NK-92 (cell line): ENCODE data around the gene C20orf204.

ENCODE experiments used
- DNase-seq: peaks from one replicate; lab custom pipeline; 2025; ENCODE audit not compliant: unreplicated experiment; lab: John Stamatoyannopoulos, UW

The C20orf204 gene

GRCh38 chr20:64041040-64041780 lies 5.2 kb downstream of the C20orf204 start:
- no peak for DNase-seq

DNA sequence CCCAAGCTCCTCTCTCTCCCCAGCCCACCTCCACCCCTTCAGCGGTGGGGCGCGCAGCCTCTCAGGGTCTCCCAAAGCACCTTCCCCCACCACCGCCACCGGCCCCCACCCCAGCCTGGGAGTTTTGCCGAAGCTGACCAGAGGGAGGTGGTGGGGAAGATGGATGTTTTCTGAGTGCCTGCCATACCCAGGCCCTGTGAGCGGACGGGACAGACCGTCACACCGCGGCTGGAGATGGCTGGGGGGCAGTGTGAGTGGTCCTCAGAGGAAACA lies 5.7 kb downstream of the C20orf204 start:
- no peak for DNase-seq

GRCh38 chr20:64042054-64042781 lies 6.2 kb downstream of the C20orf204 start:
- no peak for DNase-seq

DNA sequence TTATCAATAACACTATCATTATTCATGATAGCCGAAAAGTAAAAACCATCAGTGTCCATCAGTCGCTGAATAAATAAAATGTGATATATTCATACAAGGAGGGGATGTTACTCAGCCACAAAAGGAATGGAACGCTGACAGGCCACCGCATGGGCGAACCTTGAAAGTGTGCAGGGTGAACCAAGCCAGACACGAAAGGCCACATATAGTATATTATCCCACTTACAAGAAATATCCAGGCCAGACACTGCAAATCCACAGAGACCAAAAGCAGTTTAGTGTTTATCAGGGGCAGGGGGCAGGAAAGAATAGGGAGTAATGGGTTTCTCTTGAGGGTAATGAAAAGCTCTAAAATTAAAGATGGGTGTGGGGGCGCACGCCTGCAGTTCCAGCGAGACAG lies 7.8 kb downstream of the C20orf204 start:
- DNase-seq = no peak

DNA sequence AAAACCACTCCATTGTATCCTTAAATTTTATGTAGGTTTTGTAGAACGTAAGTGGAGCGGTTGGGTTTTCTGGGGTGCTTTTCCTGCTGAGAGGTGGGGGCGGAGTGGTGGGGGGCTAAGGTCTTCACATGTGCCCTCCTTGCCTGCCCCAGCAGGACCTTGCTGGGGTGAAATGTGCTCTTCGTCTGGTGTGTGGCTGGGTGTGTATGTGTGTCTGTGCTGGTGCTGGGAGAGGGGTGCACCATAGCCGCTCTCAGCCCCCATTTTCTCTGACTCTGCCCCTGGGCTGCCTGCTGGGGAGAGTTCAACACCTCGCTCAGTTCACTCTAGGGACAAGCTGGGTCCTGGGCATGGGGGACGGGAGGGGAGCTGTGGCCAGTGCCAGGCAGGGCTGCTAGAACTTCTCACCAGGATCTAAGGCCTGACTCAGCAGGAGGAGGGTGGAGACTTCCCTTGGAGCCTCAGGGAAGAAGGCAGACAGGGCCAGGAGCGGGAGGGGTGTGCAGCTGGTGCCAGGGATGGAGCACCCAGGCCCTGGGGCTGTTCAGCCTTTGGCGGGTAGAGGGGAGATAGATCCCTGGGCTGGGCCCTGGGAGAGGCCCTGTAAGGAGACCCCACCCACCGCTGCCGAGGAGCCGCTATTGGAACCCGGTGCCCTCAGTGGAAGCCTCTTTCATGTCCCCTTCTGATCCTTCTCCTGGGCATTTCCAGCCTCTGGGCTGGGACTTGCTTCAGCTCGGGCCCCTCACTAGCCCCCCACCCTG lies 8.7 kb downstream of the C20orf204 start:
- no peak for DNase-seq

- DNase-seq = no peak
Observed at GRCh38 chr20:64045346-64046011, 9.5 kb downstream of the C20orf204 start.

DNA sequence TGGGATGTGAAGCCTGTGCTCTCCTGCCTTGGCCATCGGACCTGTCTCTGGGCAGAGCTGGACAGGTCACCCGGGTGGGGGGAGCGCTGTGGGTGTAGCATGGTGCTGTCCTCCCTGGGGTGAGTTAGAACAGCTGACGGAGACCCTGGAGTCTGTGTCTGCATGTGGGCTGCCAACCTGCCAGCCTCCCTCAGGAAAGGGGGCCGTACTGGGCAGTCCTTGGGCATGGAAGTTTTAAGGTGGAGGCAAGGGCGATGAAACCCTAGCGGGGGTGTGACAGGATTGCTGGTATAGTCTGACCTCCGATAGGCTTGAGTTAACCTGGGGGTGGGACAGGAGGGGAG lies 11.0 kb downstream of the C20orf204 start:
- no peak for DNase-seq

DNA sequence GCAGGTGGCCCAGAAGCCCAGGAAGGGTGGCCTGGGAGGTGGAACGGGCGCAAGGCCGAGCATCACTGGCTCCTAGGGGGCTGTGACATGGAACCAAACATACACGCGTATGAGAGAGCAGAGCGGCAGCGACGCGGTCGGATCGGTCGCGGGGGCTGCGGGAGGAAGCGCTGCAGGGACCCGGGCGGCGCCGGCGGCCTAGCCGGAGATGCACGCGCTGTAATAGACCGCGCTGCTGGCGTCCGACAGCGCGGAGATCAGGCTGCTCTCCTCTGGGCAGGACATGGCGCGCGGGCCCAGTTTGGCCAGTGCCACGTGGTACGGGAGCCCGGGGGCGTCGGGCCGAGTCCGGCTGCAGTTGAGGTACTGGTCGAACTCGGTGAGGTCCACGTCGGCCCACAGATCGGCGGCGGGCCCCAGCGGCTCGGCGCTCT lies 12.0 kb downstream of the C20orf204 start:
- no peak for DNase-seq

GRCh38 chr20:64048402-64049044 lies 12.5 kb downstream of the C20orf204 start:
- no peak for DNase-seq

GRCh38 chr20:64049060-64049877 lies 13.3 kb downstream of the C20orf204 start, which contains the start of gene SOX18:
Gene SOX18 (minus strand): TSS chr20:64049639. CDS start chr20:64049516, 123 bp downstream.
- DNase-seq = no peak

DNA sequence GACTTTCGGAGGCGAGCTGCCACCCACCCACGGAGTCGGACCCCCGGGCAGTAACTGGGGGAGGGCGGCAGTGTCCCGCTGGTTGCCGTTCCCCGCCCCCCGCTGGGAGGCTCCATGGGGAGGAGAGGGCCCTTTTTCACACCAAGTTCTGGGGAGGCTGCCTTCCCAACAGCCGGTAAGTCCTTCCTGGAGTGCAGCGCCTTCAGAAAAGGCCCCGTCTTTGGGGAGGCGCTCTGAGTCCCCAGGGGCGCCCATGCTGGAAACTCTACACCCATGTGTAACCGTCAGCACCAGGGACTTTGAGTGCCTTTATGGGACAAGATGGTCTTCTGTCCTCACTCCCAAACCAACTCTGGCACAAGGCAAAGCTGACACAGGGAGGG lies 13.9 kb downstream of the C20orf204 start:
- DNase-seq = no peak

GRCh38 chr20:64050261-64051032 lies 14.5 kb downstream of the C20orf204 start:
- DNase-seq = no peak

DNA sequence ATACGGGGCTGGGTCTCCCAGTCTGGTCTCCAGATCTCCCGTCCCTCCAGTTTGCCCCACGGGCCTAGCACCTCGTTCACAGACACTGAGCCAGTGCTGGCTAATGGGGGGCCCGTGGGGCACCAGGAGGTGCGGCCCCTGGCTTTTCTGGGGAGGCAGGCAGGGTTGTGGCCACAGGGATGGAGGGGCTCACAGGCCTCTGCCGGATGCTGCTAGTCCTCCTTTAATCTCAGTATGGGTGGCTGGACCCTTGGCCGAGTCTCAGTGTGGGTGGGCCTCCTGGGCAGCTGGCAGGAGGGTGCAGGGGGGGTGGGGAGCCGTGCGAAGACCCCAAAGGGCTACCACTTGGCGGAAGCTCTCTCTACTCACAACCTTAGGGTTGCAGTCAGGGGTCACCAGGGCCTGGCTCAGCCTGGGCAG lies 15.1 kb downstream of the C20orf204 start:
- no peak for DNase-seq

- DNase-seq = no peak
Observed at GRCh38 chr20:64051561-64052325, 15.8 kb downstream of the C20orf204 start.

GRCh38 chr20:64052326-64052722 lies 16.3 kb downstream of the C20orf204 start:
- DNase-seq = no peak

- DNase-seq = no peak
Observed at GRCh38 chr20:64052987-64053840, 17.2 kb downstream of the C20orf204 start.

DNA sequence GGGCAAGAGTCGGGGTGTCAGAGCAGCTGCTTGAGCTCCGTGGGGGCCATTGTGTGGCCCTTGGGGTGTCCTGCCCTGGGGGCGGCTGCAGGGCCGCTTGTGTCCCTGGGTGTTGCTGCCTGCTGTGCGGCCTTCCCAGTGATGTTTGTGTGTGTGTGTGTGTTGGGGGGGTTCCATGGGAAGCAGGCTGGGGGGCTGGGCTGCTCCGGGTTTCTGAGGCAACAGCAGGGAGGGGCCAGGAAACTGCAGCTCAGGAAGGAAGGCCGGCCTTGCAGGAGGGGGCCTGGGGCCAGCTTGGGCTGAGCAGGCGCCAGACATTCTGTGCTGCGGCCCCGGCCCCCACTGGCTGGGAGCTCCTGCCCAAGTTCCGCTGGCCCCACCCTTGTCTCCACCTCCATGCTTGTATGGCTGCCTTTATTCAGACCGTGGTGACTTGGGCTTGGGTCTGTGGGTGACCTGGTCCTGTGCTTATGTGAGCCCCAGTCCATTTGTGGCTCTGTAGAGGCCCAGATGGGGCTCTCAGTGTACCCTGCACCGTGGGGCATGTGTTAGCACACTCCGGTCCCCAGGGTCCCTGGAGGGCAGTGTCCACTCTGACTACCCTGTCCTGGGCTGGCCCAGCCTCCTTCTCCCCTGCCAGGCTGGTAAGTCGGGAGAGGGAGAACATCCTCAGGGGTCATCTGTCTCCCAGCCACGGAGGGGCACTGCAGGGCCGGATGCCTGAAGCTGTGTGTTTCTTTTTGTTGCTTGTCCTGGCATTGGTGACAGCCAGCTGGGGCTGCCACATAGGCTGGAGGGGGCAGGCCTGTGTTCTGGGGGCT lies 18.1 kb downstream of the C20orf204 start:
- DNase-seq = no peak
